Inflammatory macrophage treated with lipopolysaccharide for 4 hours (primary cell): ENCODE results near the gene JMJD7.

Experiments used
- DNase-seq: peaks from one replicate; pipeline ENCODE4 v3.0.0-alpha.2; 2020

JMJD7 gene

GRCh38 chr15:41827880-41828806 is at the start of gene JMJD7:
Gene JMJD7, plus strand, starts transcription at chr15:41828092. Its CDS starts 33 bp downstream, at chr15:41828125.
- DNase-seq: peak; percentile 89

- DNase-seq: no peak
These were observed 49.4 kb upstream of the JMJD7 start for GRCh38 chr15:41778521-41778920.

- no peak for DNase-seq
These were observed 48.2 kb upstream of the JMJD7 start for GRCh38 chr15:41779662-41780157.

- DNase-seq: no peak
These were observed 47.6 kb upstream of the JMJD7 start for GRCh38 chr15:41780266-41780665.

- no peak for DNase-seq
These were observed 47.2 kb upstream of the JMJD7 start for GRCh38 chr15:41780727-41781126.

GRCh38 chr15:41782371-41783282 is 45.3 kb upstream of the JMJD7 start:
- DNase-seq: no peak

- DNase-seq: no peak
These were observed 44.6 kb upstream of the JMJD7 start for GRCh38 chr15:41783296-41783695.

- DNase-seq: no peak
These were observed 39.6 kb upstream of the JMJD7 start for GRCh38 chr15:41788262-41788661.

- DNase-seq: no peak
These were observed 38.7 kb upstream of the JMJD7 start for GRCh38 chr15:41789236-41789635.

- DNase-seq: no peak
These were observed 38.2 kb upstream of the JMJD7 start for GRCh38 chr15:41789662-41790061.

GRCh38 chr15:41790169-41790568 is 37.7 kb upstream of the JMJD7 start:
- DNase-seq: no peak

- no peak for DNase-seq
These were observed 36.9 kb upstream of the JMJD7 start for GRCh38 chr15:41790756-41791546.

- no peak for DNase-seq
These were observed 36.4 kb upstream of the JMJD7 start for GRCh38 chr15:41791547-41791937.

GRCh38 chr15:41792000-41792637 is 35.8 kb upstream of the JMJD7 start:
- DNase-seq: no peak

GRCh38 chr15:41794081-41794480 is 33.8 kb upstream of the JMJD7 start:
- DNase-seq: no peak

GRCh38 chr15:41795996-41796856 is 31.7 kb upstream of the JMJD7 start:
- DNase-seq: no peak

GRCh38 chr15:41797201-41797944 is 30.5 kb upstream of the JMJD7 start:
- peak; percentile 60 for DNase-seq

- DNase-seq: no peak
These were observed 29.0 kb upstream of the JMJD7 start for GRCh38 chr15:41798607-41799487.

- no peak for DNase-seq
These were observed 28.4 kb upstream of the JMJD7 start for GRCh38 chr15:41799488-41799805.
